ENCODE results near the gene GAS2L2.

DNA sequence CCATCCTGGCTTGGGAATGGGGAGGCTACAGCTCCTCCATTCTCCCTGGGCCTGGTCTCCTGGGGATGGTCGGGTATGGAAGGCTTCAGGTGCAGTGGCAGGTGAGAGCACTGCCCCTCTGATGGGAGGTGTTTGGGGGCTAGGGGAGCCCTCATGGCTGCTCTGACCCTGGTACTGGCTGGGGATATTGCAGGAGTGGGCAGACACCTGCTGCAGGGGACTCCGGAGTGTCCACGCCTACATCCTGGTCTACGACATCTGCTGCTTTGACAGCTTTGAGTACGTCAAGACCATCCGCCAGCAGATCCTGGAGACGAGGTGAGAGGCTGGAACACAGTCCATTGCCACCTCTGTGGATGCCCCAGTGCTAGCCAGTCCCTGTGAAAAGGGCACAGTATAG, 12.8 kb downstream of the GAS2L2 start:
- TF ChIP-seq, protein P1, sequence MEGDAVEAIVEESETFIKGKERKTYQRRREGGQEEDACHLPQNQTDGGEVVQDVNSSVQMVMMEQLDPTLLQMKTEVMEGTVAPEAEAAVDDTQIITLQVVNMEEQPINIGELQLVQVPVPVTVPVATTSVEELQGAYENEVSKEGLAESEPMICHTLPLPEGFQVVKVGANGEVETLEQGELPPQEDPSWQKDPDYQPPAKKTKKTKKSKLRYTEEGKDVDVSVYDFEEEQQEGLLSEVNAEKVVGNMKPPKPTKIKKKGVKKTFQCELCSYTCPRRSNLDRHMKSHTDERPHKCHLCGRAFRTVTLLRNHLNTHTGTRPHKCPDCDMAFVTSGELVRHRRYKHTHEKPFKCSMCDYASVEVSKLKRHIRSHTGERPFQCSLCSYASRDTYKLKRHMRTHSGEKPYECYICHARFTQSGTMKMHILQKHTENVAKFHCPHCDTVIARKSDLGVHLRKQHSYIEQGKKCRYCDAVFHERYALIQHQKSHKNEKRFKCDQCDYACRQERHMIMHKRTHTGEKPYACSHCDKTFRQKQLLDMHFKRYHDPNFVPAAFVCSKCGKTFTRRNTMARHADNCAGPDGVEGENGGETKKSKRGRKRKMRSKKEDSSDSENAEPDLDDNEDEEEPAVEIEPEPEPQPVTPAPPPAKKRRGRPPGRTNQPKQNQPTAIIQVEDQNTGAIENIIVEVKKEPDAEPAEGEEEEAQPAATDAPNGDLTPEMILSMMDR (conservative IDR thresholded peaks at IDR 0.05; ENCODE audit: low read depth, low read length), result no peak
- no peak for TF ChIP-seq EZH2 (IDR thresholded peaks at IDR 0.05; ENCODE audit: low read length, unreplicated experiment)
